GF-D8 (cell line): ENCODE results near the gene VASP.

Experiments used
- DNase-seq: peaks from one replicate; lab custom pipeline; 2025; lab: John Stamatoyannopoulos, UW

VASP gene

GRCh38 chr19:45554481-45554880 is 47.2 kb downstream of the VASP start:
- DNase-seq, result no peak

DNA sequence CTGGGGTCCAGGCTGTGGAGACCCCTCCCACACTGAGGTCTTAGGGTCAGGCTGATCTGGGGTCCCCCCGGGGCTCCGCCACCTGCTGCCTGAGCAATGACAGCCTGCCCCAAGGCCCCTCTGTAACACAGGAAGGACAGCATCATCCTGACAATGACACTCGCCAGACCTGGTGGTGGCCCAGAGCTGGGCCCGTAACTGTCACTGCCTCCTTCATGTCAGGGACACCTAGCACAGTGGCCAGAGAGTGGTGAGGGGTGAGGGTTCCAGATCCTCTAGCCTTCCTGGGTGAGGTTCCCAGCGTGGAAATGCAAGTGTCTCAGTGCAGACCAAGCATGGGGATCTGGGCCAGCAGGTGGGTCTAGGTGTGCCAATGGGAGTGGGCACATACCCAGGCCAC is 49.6 kb downstream of the VASP start:
- DNase-seq, result no peak

- DNase-seq, result peak; percentile 6
These were observed 51.2 kb downstream of the VASP start for GRCh38 chr19:45558399-45558878.

- DNase-seq, result no peak
These were observed 52.8 kb downstream of the VASP start for GRCh38 chr19:45560038-45560437.

- no peak for DNase-seq
These were observed 53.4 kb downstream of the VASP start for GRCh38 chr19:45560686-45561085.

- no peak for DNase-seq
These were observed 57.0 kb downstream of the VASP start for GRCh38 chr19:45564131-45564780.

DNA sequence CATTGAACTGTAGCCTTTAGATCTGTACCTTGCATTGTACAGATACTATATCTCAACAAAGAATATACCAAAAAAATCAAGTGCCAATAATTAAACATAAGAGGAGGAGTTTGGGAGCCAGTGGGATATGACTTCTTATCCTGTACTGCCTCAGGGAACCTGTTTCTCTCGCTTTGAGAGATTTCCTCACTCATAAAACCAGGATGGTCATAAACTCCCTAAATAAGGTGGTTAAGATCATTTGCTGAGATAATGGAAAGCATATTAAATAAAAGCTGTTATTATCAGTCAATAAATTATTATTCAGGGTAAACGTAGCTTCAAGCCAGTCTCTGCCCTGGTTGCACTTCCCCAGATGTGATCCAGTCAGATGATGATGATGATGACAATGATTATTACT is 60.3 kb downstream of the VASP start:
- DNase-seq, result no peak

- DNase-seq, result no peak
These were observed 61.5 kb downstream of the VASP start for GRCh38 chr19:45568732-45569131.

GRCh38 chr19:45569619-45570421 is 62.5 kb downstream of the VASP start:
- DNase-seq, result no peak

GRCh38 chr19:45571457-45572220 is 64.4 kb downstream of the VASP start:
- DNase-seq, result no peak

- DNase-seq, result no peak
These were observed 67.2 kb downstream of the VASP start for GRCh38 chr19:45574526-45574925.

- DNase-seq, result no peak
These were observed 67.9 kb downstream of the VASP start for GRCh38 chr19:45575216-45575615.
